Mesenteric fat pad (tissue), 1 donor: Measurements from ENCODE around the gene ADPRHL1. TPM values are rescaled to one million over a fixed set of nuclear protein-coding genes. Genes with fewer than 3 reads are reported as not detected.

Experiments used
- DNase-seq: peaks from one replicate; pipeline ENCODE4 v3.0.0-alpha.2; 2020; ENCODE audit warnings: low spot score
- long read RNA-seq: library from polyadenylated mRNA; unstranded; transcript quantifications from one replicate; pipeline ENCODE4 v2.0.0, GENCODE V29; 2020
- total RNA-seq: library from RNA; stranded (reverse); fragmentation: NEBNext Ultra II Directional; extraction: Animal tissue kit (Norgen Biotek cat#: 25700); gene quantifications from one replicate; pipeline ENCODE4 v1.2.1, GENCODE V29; 2021
- donor health status: DM: yes; HTN: yes; CAD: no.

The ADPRHL1 gene
- total RNA-seq, result 2.1 TPM
- long read RNA-seq, partial matches to known transcripts, result 0 of 4 reads
- long read RNA-seq, other reads (novel, unspliced or antisense), result 3 of 4 reads

DNA sequence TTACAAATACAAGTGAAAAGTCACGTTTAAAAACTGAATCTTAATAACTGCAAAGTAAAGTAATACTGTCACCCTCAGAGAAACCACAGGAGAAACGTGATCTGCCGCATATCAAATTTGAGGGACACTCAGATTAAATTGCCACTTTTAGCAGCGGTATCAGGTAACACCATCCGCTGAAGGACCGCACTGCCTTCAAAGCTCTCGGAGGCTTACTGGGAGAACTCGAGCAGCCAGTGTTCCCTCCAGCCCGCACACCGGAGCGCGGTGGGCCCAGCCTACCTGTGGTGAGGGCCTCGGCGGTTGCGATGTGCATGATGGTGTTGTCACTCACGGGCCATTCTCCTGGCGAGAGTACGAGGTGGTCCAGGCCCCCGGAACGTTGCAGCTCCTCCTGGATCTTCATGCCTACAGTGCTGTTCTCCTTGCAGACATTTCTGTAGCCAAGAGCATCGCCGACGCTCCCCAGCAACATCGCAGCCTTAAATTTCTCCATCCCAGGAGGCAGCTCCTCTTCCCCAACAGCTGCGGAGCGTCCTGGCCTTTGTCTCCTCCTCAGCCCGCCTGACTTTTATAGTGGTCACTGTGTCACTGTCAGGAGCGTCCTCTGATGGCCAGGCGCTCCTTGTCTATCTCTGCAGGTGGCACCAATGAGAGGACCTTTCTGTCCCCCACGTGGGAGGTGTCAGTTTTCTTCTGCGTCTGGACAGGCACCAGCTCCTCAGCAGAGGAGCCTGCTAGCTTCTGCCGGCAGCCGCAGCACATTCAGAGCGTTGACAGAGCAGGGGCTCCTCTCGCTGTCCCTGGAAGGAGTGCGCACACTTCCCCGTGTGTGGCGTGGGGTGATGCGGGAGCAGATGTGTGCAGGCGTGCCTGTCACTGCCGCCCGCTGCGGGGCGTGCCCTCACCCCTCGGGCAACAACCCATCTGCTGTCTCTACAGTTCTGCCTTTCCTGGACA lies at the start of gene ADPRHL1:
TSS of gene ADPRHL1 (minus strand) at position 547 of the 960 bp plus-strand sequence. CDS start at position 496, 51 bp downstream.
- peak; percentile 71 for DNase-seq

DNA sequence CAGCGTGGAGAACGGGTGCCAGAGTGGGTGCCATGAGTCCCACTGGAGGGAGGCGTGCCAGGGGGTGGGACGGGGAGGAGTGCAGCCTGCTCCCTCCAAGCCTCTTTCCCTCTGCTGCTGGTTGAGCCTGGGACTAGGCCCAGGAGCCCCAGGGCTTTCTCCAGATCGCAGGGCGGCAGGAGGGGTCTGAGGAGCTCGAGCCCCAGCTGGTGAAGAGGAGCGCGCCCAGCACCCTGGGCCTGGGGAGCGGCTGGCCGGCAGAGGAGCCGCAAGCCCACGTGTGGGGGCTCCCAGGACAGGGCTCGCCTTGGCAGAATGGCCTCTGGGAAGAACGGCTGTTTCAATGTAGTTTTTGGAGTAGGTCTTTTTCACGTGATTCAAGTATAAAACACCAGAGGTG lies 49.4 kb upstream of the ADPRHL1 start:
- no peak for DNase-seq

DNA sequence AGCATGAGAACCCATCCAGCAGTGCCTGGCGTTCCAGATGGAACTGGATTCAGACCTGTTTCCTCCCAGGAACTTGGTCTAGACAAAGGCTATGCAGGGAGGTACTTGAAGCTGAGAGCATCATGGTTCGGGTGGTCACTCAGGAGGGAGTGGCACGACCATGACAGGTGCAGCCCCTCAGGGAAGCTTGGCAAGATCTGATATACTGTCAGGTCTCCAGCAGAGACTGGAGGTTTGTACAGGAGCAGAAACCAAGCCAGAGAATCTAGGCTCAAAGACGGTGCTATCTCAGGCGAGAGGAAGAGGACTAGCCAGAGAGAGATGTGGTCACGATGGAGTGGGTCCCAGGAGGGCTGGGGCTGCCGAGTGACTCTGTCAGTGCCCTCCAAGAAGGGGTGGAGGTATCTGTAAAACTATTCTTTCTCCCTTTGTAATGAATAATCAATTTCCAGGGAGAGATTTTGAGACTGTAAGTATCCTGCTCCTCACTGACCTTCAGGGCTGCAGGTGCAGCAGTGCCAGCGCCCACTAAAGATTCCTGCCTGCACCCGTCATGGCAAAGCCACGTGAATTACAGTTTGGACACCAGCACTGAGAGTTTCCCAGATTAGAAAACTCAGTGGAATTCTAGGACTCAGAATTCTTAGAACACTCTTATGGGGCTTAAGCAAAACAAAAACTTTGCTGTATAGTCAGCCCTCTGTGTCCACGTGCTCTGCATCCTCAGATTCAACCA lies 47.4 kb upstream of the ADPRHL1 start:
- DNase-seq, result no peak

GRCh38 chr13:113499936-113500335 lies 46.6 kb upstream of the ADPRHL1 start:
- DNase-seq, result no peak

DNA sequence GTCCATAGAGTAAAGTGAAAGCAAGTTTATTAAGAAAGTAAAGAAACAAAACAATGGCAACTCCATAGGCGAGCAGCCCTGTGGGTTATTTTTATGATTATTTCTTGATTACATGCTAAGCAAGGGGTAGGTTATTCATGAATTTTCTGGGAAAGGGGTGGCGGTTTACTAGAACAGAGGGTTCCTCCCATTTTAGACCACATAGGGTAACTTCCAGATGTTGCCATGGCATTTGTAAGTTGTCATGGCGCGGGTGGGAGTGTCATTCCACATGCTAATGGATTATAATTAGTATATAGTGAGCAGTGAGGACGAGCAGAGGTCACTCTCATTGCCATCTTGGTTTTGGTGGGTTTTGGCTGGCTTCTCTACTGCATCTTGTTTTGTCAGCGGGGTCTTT lies 45.6 kb upstream of the ADPRHL1 start:
- DNase-seq, result no peak

- no peak for DNase-seq
Measured at GRCh38 chr13:113497217-113497616, 43.9 kb upstream of the ADPRHL1 start.

- no peak for DNase-seq
Measured at GRCh38 chr13:113495494-113496210, 42.4 kb upstream of the ADPRHL1 start.

GRCh38 chr13:113493315-113493951 lies 40.1 kb upstream of the ADPRHL1 start:
- no peak for DNase-seq

GRCh38 chr13:113491982-113492381 lies 38.7 kb upstream of the ADPRHL1 start:
- DNase-seq, result no peak

- no peak for DNase-seq
Measured at GRCh38 chr13:113491418-113491883, 38.2 kb upstream of the ADPRHL1 start.

DNA sequence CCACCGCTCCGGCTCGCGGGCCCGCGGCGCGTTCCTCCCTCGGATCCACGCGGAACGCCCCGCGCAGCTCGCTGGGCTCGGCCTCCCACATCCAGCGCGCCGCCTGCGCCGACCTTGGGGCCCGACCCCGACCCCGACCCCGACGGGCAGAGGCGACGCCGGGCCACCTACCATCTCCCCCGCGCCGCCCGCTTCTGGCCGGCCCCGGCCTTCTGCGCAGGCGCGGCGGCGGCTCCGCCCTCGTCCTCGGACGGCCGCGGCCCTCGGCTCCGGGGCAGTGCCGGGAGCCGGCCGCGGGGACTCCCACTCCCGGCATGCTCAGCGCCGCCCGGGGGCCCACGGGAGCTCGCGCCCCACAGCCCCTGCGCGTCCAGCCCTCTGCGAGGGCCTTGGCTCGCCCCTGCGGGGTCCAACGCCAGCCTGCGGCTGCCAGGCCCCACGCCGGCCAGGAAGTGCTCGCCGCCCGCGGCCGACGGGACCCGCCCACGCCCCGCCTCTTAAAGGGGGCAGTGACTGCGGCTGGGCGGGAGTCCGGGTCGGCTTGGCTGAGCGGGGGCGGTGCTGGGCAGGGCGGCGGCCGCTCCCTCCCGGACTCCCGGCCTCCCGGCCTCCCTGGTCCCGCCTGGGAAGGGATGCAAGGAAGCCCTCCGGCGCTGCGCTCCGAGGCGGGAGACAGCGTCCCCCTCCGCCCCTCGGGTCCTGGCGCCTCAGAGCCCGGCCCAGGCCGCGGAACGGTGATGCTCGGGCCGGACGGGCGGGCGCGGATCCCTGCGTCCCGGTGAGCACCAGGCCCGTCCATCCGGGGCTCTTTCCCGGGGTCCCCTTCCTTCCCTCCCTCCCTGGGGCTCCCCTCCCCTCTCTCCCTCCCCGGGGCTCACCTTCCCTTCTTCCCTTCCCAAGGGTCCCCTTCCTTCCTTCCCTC lies 37.5 kb upstream of the ADPRHL1 start, which contains the start of gene DCUN1D2:
TSS of gene DCUN1D2 (minus strand) at position 216 of the 922 bp plus-strand sequence. CDS start at position 174, 42 bp downstream.
- peak; percentile 99 for DNase-seq

GRCh38 chr13:113489549-113490495 lies 36.5 kb upstream of the ADPRHL1 start:
- no peak for DNase-seq

DNA sequence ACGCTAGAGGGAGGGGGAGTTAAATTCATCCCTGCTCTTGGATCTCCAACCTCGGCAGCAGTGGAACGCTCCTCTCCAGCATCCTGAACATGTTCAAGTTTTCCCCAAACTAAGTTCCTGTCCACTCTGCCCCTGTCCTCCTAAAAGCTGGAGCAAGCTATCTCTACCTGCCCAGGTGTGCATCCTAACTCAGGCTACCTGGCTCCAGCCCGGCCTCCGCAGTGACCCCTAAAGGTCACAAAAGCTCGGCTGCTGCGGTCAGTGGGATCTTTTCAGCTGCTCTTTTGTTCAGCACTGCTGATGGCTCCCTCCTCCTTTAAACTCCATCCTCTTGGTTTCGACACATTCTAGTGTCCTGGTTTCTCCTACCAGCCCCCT lies 35.9 kb upstream of the ADPRHL1 start:
- DNase-seq, result no peak

DNA sequence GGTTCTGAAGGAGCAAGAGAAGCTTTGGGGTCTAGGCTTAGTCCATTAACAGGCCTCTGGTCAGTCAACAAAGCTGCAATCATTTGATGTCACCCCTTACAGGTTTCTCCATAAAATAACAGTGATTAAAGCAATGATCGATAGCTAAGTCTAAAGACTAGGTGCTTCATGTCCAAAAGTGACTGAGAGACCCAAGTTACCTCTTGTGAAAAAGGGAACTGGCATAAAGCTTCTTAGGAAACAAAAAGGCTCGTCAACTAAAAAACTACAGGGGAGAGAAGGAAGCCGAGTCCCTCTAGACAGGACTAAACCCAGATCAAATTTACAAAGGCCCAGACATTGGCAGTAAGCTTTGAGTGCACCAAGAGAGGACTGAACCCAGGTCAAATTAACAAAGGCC lies 35.0 kb upstream of the ADPRHL1 start:
- no peak for DNase-seq

GRCh38 chr13:113486698-113487097 lies 33.4 kb upstream of the ADPRHL1 start:
- DNase-seq, result no peak

- DNase-seq, result no peak
Measured at GRCh38 chr13:113485545-113485944, 32.3 kb upstream of the ADPRHL1 start.

GRCh38 chr13:113483504-113484293 lies 30.4 kb upstream of the ADPRHL1 start:
- DNase-seq, result no peak

GRCh38 chr13:113483081-113483480 lies 29.8 kb upstream of the ADPRHL1 start:
- DNase-seq, result no peak
